GM18858 (cell line): ENCODE results near the gene SLC45A3.
"Not testable (repeated sequence)": the region's sequence is repeated elsewhere in the genome, so short reads cannot be mapped to it uniquely, and the experiment has no call there.

ENCODE experiments used
- ATAC-seq: cut with Tn5 transposase; IDR thresholded peaks from one replicate; pipeline ENCODE4 v1.9.1; 2021; ENCODE audit not compliant: unreplicated experiment

SLC45A3 gene, protein sequence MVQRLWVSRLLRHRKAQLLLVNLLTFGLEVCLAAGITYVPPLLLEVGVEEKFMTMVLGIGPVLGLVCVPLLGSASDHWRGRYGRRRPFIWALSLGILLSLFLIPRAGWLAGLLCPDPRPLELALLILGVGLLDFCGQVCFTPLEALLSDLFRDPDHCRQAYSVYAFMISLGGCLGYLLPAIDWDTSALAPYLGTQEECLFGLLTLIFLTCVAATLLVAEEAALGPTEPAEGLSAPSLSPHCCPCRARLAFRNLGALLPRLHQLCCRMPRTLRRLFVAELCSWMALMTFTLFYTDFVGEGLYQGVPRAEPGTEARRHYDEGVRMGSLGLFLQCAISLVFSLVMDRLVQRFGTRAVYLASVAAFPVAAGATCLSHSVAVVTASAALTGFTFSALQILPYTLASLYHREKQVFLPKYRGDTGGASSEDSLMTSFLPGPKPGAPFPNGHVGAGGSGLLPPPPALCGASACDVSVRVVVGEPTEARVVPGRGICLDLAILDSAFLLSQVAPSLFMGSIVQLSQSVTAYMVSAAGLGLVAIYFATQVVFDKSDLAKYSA

DNA sequence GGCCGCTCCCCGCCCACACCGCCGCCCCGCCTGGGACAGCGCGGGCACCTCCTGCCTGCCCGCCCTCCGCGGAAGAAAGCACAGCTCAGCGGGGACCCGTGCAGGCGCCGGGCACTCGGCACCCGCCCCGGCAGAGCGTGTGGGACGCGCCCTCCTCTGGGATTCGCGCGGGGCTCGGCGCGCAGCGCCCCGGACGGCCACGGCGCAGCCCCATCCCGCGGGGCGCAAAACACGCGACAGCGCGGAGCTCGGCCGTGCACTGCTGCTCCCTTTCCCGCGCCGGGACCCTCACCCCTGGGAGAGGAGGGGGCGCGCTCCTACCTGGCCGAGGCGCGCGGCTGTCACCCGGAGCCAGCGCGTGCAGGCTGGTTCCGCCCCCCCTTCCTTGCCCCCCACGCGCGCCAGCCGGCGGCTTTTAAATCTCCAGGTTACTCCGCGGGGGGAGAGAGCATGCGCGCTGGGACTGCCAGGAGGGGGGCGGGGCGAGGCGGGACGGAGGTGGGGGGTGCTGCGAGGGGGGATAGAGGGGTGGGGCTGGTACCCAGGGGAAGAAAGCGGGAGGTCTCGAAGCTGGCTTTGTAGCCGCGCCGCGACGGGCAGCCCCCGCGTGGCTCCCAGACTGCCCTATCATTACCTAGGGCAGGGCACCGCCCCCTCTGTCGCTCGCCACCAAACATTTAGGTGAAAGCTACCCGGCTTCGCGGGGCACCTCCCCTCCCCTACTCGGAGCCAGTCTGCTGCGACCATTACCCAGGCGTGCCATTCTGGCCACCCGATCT, at the start of gene SLC45A3:
SLC45A3 (minus strand) TSS at position 437 of the 779 bp plus-strand sequence. CDS start 15,853 bp downstream, outside the sequence.
- no peak for ATAC-seq

DNA sequence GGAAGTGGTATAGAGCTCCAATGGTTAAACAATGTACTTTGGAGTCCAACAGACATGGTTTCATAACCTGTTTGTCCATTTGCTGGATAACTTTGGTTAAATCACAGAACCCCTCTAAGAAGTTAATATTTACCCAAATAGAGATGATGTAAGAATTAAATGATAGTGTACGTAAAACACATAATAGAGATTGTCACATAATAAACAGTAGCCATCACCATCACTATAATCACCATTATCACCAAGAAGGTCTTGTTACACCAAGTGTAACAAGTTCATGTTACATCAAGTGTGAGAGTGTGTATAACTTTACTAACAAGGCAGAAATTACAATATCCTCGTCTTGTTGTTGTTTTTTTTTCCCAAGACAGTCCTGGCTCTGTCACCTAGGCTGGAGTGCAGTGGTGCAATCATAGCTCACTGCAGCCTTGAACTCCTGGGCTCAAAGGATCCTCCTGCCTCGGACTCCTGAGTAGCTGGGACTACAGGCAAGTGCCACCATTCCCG, 46.4 kb upstream of the SLC45A3 start:
- no peak for ATAC-seq

DNA sequence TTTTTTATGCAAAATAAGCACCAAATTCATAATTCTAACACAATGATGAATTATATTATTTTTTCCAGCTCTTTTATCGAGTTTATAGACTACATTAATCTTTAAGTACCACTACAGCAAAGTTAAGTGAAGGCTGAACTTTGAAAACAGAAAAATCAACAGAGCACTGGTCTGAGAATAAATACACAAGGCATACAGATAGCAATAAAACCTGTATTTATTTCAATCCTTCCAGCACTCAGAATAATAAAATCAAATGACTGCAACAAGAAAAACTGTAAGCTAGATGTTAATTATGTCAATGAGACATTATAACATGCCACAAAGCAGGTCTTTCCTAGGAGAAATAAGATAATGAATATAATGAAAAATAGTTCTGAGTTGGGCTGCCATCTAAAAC, 45.2 kb upstream of the SLC45A3 start:
- no peak for ATAC-seq

DNA sequence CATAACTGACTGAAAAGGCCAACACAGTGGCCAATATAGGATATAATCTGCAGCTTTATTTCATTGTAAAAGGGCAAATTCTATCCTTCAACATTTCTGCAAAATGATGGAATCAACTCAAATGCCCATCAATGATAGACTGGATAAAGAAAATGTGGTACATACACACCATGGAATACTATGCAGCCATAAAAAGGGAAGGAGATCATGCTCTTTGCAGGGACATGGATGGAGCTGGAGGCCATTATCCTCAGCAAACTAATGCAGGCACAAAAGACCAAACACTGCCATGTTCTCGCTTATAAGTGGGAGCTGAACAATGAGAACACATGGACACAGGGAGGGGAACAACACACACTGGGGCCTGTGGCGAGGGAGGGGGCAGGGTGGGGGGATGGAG, 40.4 kb upstream of the SLC45A3 start:
- not testable (repeated sequence) for ATAC-seq

DNA sequence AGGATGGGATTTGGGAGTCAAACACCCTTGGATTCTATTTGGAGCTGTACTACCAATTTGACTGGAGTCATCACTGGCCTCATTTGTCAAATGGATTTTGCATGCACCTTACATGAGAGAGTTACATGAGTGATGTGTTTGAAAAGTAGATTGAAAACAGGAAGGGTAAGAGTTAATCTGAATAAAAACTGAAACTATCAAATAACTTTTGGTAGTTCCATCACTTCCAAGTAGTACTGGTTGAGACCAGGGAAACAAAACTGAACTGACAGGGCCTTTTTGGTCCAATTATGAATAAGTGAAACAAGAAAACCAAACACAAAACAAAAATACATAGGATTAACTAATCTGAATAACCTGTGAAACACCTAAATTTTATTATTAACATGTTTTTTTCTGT, 39.5 kb upstream of the SLC45A3 start:
- no peak for ATAC-seq

DNA sequence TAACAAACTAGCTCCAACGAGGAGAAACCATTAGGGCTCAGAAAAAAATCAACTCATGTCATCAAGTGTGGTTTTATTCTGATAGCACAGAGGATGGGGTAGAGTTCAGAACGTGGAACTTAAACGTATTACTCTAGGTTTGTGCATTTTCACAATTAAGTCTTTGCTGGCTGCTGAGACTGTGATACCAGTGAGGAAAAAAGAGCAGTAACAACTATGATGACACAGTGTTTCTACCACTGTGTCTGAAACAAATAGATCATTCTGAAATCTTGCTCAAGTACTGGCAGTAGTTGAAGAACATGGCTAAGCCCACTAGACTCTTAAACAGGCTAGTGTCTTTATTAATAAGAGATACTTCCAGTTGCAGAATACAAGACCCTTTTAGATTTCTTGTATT, 38.7 kb upstream of the SLC45A3 start:
- no peak for ATAC-seq

DNA sequence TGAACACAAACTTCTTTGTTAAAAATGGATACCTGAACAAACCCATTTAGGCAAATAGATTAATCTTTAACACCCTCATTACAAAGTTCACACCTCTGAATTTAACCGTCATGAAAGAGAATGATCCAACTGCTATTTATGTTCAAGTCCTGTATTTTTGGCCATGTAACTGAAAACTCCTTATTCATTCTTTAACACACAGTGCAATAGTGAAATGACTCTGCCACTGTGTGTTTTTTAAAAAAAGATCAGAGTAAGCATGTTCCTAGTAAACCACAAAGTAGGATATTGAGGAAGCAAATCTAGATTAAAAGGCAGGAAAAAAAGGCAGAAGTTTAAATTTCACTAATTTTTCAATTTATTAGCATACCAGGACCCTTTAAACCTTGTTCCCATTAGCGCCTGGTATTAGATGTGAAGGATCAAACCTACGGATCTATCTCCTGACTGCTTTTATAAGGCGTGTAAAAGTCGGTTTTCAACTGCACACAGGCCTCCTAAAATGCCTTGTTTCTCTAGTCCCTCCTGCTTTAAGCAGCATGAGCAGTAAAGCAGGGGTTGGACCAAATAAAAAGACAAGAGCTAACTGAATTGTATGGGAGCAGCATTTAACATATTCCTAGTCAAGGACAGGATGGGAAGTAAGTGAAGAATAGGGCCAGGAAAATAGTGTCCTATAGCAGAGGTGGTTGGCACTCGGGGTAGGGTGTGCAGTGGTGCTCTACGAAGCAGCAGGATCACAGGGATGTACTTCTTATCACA, 36.2 kb upstream of the SLC45A3 start:
- ATAC-seq: no peak

DNA sequence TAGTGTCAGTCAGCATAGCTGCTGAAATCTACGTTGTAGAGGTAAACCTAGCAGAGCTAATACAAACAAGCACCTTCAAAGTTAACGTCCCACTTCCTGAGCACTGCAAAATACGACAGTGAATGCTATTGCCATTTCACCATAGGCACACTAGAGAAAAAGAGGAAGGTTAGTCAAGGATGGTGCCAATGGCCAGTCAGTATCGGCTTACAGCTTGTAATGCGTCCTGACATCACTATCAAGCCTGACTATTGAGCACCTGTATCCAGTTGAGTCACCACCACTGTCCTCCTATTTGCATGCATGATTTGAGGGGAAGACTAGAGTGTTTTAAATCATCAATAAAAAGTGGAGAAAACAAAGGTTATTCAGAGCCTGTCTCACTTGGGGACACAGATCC, 35.3 kb upstream of the SLC45A3 start:
- no peak for ATAC-seq

DNA sequence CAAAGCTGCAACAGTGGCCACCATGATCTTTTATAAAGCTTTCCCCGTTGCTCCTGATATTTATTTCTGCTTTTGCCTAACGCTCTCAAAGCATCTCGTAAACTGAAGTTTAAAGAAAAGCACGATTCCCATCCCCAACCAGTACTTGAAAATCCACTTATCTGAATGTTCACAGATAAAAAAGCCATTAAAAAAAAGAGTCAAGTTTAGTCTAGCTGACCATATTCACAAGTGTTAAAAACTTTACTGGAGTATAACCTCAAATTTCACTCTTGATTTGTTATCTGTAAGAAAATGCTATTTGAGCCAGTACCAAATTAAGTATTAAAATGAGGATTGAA, 34.6 kb upstream of the SLC45A3 start:
- no peak for ATAC-seq

DNA sequence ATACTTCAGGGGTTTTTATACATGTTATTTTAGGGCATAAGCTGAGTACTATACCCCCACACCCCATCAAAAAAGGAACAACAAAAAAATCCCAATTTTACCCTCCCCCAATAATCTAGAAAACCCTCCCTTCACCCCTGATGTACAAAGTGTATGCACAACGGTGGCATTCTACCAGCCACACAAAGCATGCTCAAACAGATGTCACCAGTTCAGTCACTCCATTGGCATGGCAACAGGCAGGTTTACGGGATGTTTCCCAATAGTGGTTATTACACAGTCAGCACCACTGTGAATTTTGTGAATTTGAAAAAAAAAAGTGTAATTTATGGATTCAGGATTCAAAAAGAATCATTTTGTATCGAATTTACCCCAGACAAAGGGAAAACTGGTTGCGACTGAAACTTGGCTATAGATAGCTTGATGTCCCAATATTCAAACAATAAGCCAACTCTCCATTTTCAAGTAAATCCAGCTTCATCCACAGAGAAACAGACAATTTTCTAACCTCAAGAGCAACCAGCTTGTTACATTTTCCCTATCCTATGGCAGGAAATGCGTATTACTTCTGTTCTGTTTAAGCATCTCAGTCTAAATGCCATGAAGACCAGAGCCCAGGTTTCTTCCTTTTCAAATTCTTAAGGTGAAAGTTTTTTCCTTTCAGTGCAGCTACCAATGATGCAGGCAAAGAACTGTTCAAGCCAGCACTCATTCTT, 34.0 kb upstream of the SLC45A3 start:
- no peak for ATAC-seq

DNA sequence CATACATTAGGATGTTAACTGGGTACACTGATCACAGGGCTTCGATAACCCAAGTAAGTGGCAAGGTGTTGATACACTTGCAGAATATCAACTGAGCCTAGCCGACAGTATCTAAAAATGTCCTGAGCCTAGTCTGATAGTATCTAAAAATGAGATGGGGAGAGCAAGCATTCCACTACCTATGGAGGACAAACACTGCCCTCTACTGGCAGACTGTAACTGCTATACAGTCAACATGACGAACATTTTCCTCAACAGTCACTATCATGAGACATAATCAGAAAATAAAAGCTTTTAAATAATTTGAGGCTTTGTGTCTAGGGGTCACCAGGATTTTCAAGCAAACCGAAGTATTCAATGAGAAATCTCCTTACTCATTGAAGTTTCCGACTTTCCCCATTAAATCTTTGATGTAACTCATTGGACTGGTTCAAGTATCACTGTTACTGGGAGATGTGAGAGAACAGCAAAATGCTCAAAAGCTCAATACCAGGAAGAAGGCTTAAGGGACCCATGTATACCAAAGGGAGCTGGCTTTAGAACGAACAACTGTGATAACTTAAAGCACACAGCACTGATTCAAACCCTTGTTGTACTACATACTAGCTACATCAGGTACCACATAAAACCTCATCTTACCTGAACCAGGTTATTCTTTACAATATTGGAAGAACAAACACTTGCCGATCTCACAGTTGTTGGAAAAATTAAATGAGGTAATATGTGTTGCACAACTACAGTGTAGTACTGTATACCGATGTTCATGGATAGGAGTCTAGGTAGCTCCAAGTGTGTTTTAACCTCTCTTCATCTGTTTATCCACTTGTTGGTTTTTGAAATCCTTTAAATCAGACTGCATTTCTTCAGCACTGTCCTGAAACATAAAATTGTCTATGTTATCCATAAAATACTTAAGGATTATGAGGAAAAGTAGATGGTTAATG, 31.1 kb upstream of the SLC45A3 start:
- ATAC-seq: no peak

DNA sequence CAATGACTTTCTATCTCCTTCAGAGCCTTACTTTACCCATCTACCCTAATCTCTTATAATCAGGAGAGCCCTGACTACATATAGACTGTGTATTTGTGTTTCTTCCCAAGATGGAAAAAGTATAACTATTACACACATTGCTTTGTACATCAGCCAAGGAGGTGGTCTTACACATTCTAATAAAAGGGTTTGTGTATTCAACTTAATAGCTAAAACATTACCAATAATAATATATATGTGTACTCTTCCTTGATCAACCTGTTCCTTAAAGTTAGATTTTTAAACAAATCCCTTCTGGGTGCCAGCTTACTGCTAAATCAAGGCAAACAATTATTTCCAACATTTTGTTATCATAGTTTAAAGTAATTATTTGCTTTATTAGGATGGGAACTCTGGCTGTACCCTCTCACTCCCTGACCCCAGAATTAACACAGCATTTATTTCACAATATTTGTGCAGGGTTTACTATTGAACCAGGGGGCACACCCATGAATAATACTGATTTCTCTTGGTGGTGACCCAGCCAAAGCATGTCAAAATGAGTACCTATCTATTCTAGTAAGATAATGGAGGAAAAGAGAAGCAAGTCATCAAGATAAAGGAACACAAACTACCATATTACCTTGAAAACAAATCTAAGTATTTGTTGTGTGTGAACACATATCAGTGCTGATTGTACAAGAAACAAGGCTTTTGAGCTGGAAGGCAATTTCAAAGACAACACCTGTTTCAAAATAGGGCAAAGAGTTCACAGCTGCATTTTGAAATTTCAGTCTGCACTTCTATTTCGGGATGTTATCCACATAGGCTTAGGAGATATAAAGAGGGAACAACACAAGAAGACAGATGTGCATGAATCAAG, 30.1 kb upstream of the SLC45A3 start:
- no peak for ATAC-seq

DNA sequence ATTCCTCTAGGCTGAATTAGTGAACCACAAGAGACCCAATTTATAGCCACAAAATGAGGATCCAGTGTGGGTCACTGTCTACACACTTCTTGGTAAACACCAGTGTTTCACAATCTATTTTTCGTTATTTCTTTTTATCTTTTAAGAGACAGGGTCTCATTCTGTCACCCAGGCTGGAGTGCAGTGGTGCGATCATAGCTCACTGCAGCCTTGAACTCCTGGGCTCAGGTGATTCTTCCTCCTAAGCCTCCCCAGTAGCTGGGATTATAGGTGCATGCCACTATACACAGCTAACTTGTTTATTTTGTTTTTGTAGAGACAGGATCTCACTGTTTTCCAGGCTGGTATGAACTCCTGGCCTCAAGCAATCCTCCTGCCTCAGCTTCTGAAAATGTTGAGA, 29.3 kb upstream of the SLC45A3 start:
- no peak for ATAC-seq

DNA sequence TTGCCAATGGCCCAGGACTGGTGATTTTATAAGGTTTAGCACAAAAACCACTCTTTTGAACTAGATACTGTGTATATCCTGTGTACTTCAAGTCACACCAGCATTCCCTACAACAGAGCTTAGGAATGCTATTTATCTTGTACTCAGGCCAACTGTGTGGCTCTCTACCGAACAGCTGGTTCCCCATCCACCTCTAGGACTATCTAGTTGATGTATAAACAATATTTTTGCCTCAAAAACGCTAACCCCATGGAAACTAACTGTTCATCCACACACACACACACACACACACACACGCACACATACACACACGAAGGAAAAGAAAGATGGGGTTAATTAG, 28.7 kb upstream of the SLC45A3 start:
- no peak for ATAC-seq

DNA sequence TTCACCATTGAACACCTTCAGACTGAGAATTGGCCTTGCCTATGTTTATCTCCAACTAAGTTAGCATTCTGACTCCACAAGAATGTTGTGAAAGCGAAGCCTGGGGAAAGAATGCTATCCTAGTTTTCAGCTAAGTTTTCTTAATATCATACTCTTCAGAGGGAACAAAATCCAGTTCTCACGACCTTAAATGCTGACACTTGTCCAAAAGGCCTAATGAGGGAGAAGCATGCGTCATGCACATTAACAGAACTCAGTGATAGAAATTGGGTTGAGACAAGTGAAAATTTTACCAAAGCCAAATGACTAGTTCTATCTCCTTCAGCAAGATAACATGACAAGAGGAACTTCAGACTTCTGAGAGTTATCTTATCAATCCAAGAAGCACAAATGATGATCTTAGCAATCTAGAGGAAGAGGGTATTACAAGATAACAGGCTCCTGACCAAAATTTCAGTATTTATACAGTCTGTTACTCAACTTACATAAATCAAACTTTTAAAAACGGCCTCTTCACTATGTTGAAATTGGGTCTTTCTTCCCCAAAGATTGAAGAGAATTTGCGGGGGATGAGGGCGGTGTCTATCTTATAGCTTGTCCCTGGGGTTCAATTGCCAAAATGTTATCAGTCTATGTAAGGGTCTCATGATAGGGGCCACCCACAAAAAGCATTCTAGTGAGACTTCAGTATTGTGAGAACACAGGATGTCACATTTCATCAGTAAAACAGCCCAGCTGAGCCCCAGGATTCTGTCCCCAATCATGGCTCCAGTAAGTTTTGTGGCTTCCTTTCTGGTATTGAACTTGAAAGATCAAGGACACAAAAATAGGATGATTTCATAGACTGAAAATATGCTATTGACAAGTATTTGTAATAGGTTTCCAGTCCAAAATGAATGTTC, 26.5 kb upstream of the SLC45A3 start:
- ATAC-seq: no peak

DNA sequence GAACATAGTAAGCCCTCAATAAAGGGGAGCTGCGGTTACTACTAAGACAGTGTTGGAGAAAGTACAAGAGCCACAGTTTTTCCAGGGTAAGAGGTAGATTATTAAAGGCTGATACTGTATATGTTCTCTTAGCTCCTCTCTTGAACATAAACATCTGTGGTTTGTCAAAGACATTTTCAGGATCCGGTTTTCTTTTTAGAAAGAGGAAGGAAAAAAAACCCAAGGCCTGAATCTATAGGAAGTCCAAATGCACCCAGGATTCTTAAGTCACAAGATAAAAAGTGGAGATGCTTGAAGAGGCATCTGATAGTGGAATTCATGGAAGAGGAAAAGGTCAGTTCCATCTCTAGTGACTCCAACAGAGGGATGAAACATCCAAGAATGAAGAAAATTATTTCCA, 24.6 kb upstream of the SLC45A3 start:
- no peak for ATAC-seq

DNA sequence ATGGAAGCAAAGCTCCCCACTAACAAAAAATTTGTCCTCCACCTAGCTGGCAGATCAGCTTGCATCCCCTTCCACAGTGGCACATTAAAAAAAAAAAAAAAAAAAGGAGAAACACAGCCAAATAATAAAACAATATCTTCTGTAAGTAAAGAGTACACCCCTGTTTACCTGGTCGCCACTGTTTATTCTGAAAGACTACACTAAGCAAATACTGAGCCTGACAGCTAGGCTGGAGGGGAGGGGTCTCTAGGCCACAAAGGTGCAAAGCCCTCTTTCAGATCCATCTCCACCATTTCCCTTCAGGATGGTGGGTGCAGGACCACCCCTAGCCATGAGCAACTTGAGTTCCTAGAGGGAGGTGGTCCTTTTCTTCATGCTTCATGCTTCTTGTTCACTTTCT, 22.8 kb upstream of the SLC45A3 start:
- no peak for ATAC-seq

DNA sequence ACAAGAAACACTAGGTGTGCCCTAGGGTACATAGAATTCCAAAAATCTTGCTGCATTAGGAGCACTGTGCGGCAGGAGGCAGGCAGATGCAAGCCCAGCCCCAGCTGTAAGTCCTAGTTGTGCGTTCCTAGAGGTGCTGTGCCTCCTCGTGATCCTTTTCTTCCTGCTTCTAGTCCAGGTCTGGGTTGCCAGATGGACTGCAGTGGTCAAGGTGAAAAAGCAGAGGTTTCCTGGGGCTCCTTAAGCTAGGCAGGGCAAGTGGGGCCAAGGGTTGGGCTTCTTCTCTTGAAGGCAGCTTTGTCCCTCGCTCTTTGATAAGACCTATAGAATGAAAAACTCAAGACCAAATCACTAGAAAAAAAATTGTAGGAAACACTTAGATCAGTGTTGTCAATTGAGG, 21.6 kb upstream of the SLC45A3 start:
- ATAC-seq: no peak
